B cell (primary cell): ENCODE data around the gene FGFR1OP2.

Source experiments
- CTCF ChIP-seq: fragments of 200-600 bp; IDR thresholded peaks from one replicate; pipeline ENCODE4 v1.8.0; 2022; ENCODE audit warnings: antibody characterized with exemption, mild to moderate bottlenecking
- EZH2 ChIP-seq: IDR thresholded peaks from 2 replicates; pipeline ENCODE4 v1.6.1; 2012; ENCODE audit warnings: borderline replicate concordance, low read depth, mild to moderate bottlenecking, moderate library complexity, low read length; ENCODE audit not compliant: insufficient read depth, poor library complexity, severe bottlenecking

- no peak for TF ChIP-seq CTCF
- no peak for TF ChIP-seq EZH2
Observed at GRCh38 chr12:26989873-26990272, 51.6 kb downstream of the FGFR1OP2 start.
